ENCODE data around the gene ELSPBP1. TPM values are rescaled to one million over a fixed set of nuclear protein-coding genes. Genes with fewer than 3 reads are reported as not detected.

The ELSPBP1 gene
- total and polyA plus RNA-seq, 2 donors (not counting 3 experiments of a cell fraction or from before 2014, with no cell fraction given) = not detected

- FAIRE-seq = no peak
- no TSS peak for BruUV-seq (replicated peaks)
Observed at GRCh38 chr19:48036765-48037164, 42.3 kb downstream of the ELSPBP1 start.

GRCh38 chr19:48041877-48042580, 47.6 kb downstream of the ELSPBP1 start:
- Histone ChIP-seq H3K4me1 (ENCODE audit: control insufficient read depth, extremely low read depth, insufficient read depth, low read length) (no peaks in the 10 kb centered on the region), H3K27me3 (ENCODE audit: control insufficient read depth in 2 of 2, insufficient read depth in 2 of 2, low read length in 2 of 2) (peaks cover 0 to 2% of the 10 kb centered on the region in 2 experiments), H4K20me1 (replicated peaks; ENCODE audit: control insufficient read depth, extremely low read depth, insufficient read depth, low read length) (no peaks in the 10 kb centered on the region), H2AFZ (ENCODE audit: low read depth, low read length) (no peak overlapping the region), H3K9ac (replicated peaks; ENCODE audit: extremely low read depth, insufficient read depth, low read length) (no peak overlapping the region), H3K4me3 (replicated peaks in 1 of 3; ENCODE audit: insufficient read depth in 1 of 3, low read depth in 1 of 3, low read length in 3 of 3) (no peak overlapping the region), H3K36me3 (ENCODE audit: control insufficient read depth in 2 of 2, extremely low read depth in 1 of 2, insufficient read depth in 2 of 2, low read length in 2 of 2) (no peaks in the 10 kb centered on the region), H3K4me2 (ENCODE audit: insufficient read depth, low read length) (no peak overlapping the region), H3K9me1 (replicated peaks; ENCODE audit: control insufficient read depth, extremely low read depth, insufficient read depth, low read length) (no peaks in the 10 kb centered on the region), H3K79me2 (ENCODE audit: control insufficient read depth, insufficient read depth, low read length) (no peaks in the 10 kb centered on the region), H3K9me3 (replicated peaks; ENCODE audit: control insufficient read depth, insufficient read depth, low read length) (no peaks in the 10 kb centered on the region), H3K27ac (ENCODE audit: insufficient read depth, low read depth, low read length) (no peak overlapping the region)
- intact Hi-C loops (cut with micrococcal nuclease) = no loop called here
- ChIA-PET POLR2A (no interaction called here), CTCF (no interaction called here)
- FAIRE-seq (no peak), DNase-seq (ENCODE audit: low read depth, low spot score) (no peak)
- dilution Hi-C loops (cut with MboI; ENCODE audit: extremely low pct_ligation_motif_present, low sequenced_read_pairs) = no loop called here
- no TSS peak for BruUV-seq (replicated peaks)
- TF ChIP-seq POLR2AphosphoS5 (IDR thresholded peaks at IDR 0.05; ENCODE audit: insufficient read depth, low read depth, low read length) (no peak), JUN (IDR thresholded peaks at IDR 0.05; ENCODE audit: borderline replicate concordance, insufficient read depth, insufficient read length, low read depth) (no peak), POLR2A (IDR thresholded peaks at IDR 0.05; ENCODE audit: low read depth, low read length) (no peak), EZH2 (IDR thresholded peaks at IDR 0.05; ENCODE audit: borderline replicate concordance, low read depth, low read length, severe bottlenecking) (no peak), FOS (IDR thresholded peaks at IDR 0.05; ENCODE audit: borderline replicate concordance, insufficient read depth, low read length) (no peak), CTCF (IDR thresholded peaks at IDR 0.05; ENCODE audit: extremely low read depth in 1 of 2, insufficient read depth in 1 of 2, low read depth in 1 of 2, low read length in 2 of 2) (no peak), GATA2 (IDR thresholded peaks at IDR 0.05; ENCODE audit: insufficient read depth, insufficient read length, low read depth, low read length) (no peak), MYC (IDR thresholded peaks at IDR 0.05; ENCODE audit: low read depth, low read length) (no peak), MAX (IDR thresholded peaks at IDR 0.05; ENCODE audit: insufficient read depth, insufficient read length) (no peak)

More at GRCh38 chr19:48036765-48037164, 42.3 kb downstream of the ELSPBP1 start:
- dilution Hi-C loops (cut with MboI; ENCODE audit: extremely low pct_ligation_motif_present, low sequenced_read_pairs) (no loop called here), intact Hi-C loops (cut with micrococcal nuclease) (no loop called here)
- Histone ChIP-seq H2AFZ (ENCODE audit: low read depth, low read length) (no peak overlapping the region), H3K36me3 (ENCODE audit: control insufficient read depth in 2 of 2, extremely low read depth in 1 of 2, insufficient read depth in 2 of 2, low read length in 2 of 2) (no peaks in the 10 kb centered on the region), H3K9ac (replicated peaks; ENCODE audit: extremely low read depth, insufficient read depth, low read length) (no peak overlapping the region), H3K27me3 (ENCODE audit: control insufficient read depth in 2 of 2, insufficient read depth in 2 of 2, low read length in 2 of 2) (peaks cover 0 to 2% of the 10 kb centered on the region in 2 experiments), H3K27ac (ENCODE audit: insufficient read depth, low read depth, low read length) (no peak overlapping the region), H3K9me3 (replicated peaks; ENCODE audit: control insufficient read depth, insufficient read depth, low read length) (no peaks in the 10 kb centered on the region), H3K4me2 (ENCODE audit: insufficient read depth, low read length) (no peak overlapping the region), H3K4me1 (ENCODE audit: control insufficient read depth, extremely low read depth, insufficient read depth, low read length) (no peaks in the 10 kb centered on the region), H4K20me1 (replicated peaks; ENCODE audit: control insufficient read depth, extremely low read depth, insufficient read depth, low read length) (no peaks in the 10 kb centered on the region), H3K4me3 (replicated peaks in 1 of 3; ENCODE audit: insufficient read depth in 1 of 3, low read depth in 1 of 3, low read length in 3 of 3) (no peak overlapping the region), H3K9me1 (replicated peaks; ENCODE audit: control insufficient read depth, extremely low read depth, insufficient read depth, low read length) (no peaks in the 10 kb centered on the region), H3K79me2 (ENCODE audit: control insufficient read depth, insufficient read depth, low read length) (no peaks in the 10 kb centered on the region)
- POLR2A ChIA-PET = no interaction called here
- CTCF ChIA-PET = no interaction called here
- DNase-seq (ENCODE audit: low read depth, low spot score) = no peak
- TF ChIP-seq EZH2 (IDR thresholded peaks at IDR 0.05; ENCODE audit: borderline replicate concordance, low read depth, low read length, severe bottlenecking) = no peak
- TF ChIP-seq JUN (IDR thresholded peaks at IDR 0.05; ENCODE audit: borderline replicate concordance, insufficient read depth, insufficient read length, low read depth) = no peak

Data from endothelial cell of umbilical vein (primary cell).